ENCODE results near the gene HSPBP1.
"Not testable (repeated sequence)": the region's sequence is repeated elsewhere in the genome, so short reads cannot be mapped to it uniquely, and the experiment has no call there.

The HSPBP1 gene

DNA sequence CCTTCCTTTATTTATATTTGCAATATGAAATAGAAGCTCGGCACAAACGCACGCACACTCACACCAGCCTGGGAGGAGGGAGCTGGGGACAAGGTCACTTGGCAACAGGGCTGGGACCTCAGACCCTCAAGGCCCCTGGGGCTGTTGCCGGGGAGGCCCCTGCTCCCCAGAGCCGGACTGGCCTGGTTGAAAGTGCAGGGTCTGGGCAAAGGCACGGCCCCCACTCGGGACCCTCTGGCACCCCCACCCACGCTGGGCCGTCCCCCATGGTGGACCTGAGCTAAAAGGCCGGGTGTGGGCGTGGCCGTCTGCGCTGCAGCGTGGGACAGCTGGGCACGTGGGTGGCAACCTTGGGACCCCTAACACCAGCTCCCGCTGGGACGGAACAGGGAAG is 50.1 kb downstream of the HSPBP1 start:
- H3K27me3 ChIP-seq (ENCODE audit: control insufficient read depth, insufficient read depth, low read length), result no peaks in the 10 kb centered on the region
- H3K9me3 ChIP-seq (ENCODE audit: control insufficient read depth, insufficient read depth, low read depth, low read length), result no peaks in the 10 kb centered on the region
- peaks cover 71% of the 10 kb centered on the region for H3K36me3 ChIP-seq (ENCODE audit: control insufficient read depth, insufficient read depth, low read length)
- no peaks in the 10 kb centered on the region for H3K4me1 ChIP-seq (ENCODE audit: control insufficient read depth, insufficient read depth, low read length)
- no peak overlapping the region for H3K9ac ChIP-seq (ENCODE audit: low read length)
- H3K27ac ChIP-seq (ENCODE audit: low read depth, low read length), result no peak overlapping the region
- no peak overlapping the region for H3K4me3 ChIP-seq (ENCODE audit: low read depth, low read length)

DNA sequence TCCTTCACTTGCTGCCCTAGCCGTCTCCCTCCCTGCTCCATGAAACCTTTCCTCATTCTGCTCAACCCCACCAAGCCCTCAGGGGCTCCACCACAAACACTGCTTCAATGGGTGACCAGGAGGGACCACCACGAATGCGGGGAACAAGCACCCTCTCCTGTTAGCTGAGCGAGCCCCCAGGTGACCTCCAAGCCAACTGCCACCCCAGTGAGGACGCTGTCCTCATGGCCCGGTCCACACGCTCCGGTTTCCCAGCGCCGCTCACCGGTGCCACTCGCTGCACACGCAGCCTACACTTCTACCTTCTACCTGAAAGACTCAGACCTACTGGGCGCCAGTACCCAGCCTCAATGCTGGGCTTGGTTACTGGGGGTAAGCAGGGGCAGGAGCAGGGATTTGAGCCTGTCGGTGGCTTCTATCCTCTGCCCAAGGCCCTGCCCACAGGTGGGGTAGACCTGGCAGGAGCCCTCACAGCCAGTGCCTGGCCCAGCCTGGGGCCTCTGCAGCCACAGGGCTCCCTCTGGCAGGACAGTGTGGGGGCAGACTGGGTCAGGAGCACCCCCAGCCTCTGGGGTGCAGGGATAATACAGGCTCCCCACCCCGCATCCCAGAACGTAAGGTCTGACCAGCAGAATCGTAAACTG is 50.6 kb downstream of the HSPBP1 start:
- H3K4me1 ChIP-seq (ENCODE audit: control insufficient read depth, insufficient read depth, low read length), result no peaks in the 10 kb centered on the region

DNA sequence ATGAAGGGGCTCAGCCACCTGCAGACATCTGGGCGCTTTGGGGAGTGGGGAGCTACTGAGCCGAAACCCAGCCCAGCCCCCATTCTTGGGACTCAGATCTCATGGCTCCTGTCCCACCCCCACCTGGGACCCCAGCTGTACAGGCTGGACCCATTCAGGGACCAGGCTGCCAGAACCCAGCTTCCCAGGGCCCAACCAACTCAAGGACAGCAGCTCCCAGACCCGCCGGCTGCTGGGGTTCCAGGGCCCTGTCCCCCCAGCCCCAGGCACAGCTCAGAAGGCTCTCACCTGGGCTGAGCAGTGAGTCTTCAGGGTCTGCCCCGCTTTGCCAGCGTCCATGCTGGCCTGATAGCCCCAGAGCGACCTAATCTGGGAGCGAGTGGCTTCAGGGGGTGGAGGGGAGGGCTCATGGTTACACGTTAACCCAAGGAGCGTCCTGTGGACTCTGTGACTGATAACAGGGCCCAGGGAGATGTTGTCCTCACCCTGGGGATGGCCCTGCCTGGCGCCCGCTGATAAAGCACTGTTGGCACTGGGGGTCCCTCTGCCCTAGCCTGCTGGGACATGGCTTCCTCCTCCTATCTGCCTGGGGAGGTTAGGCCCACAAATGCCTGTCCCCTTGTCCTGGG is 51.4 kb downstream of the HSPBP1 start, which contains the start of gene TMEM86B:
TMEM86B (minus strand) TSS at position 361 of the 629 bp plus-strand sequence; CDS start at position 339, 22 bp downstream.
- Histone ChIP-seq H3K27ac (ENCODE audit: low read depth, low read length) (no peak within 1 kb of the TSS; the same call in 1 of the 2 replicates), H3K4me1 (ENCODE audit: control insufficient read depth, insufficient read depth, low read length) (no peaks in the 10 kb centered on the region), H3K9me3 (ENCODE audit: control insufficient read depth, insufficient read depth, low read depth, low read length) (no peaks in the 10 kb centered on the region), H3K4me3 (ENCODE audit: low read depth, low read length) (no peak within 1 kb of the TSS), H3K36me3 (ENCODE audit: control insufficient read depth, insufficient read depth, low read length) (peaks cover 67% of the 10 kb centered on the region), H3K9ac (ENCODE audit: low read length) (no peak within 1 kb of the TSS), H3K27me3 (ENCODE audit: control insufficient read depth, insufficient read depth, low read length) (no peaks in the 10 kb centered on the region)

More for the DNA sequence above, 50.6 kb downstream of the HSPBP1 start:
- H3K4me3 ChIP-seq (ENCODE audit: low read depth, low read length), result no peak overlapping the region
- no peaks in the 10 kb centered on the region for H3K27me3 ChIP-seq (ENCODE audit: control insufficient read depth, insufficient read depth, low read length)
- H3K9ac ChIP-seq (ENCODE audit: low read length), result no peak overlapping the region
- H3K9me3 ChIP-seq (ENCODE audit: control insufficient read depth, insufficient read depth, low read depth, low read length), result no peaks in the 10 kb centered on the region
- peaks cover 66% of the 10 kb centered on the region for H3K36me3 ChIP-seq (ENCODE audit: control insufficient read depth, insufficient read depth, low read length)
- H3K27ac ChIP-seq (ENCODE audit: low read depth, low read length), result no peak overlapping the region

- H3K4me3 ChIP-seq (ENCODE audit: low read depth, low read length), result no peak overlapping the region
- no peaks in the 10 kb centered on the region for H3K27me3 ChIP-seq (ENCODE audit: control insufficient read depth, insufficient read depth, low read length)
- peaks cover 63% of the 10 kb centered on the region for H3K36me3 ChIP-seq (ENCODE audit: control insufficient read depth, insufficient read depth, low read length)
- no peak overlapping the region for H3K9ac ChIP-seq (ENCODE audit: low read length)
- no peaks in the 10 kb centered on the region for H3K4me1 ChIP-seq (ENCODE audit: control insufficient read depth, insufficient read depth, low read length)
- H3K27ac ChIP-seq (ENCODE audit: low read depth, low read length), result no peak overlapping the region; the same call in 1 of the 2 replicates
- H3K9me3 ChIP-seq (ENCODE audit: control insufficient read depth, insufficient read depth, low read depth, low read length), result no peaks in the 10 kb centered on the region
These were observed 51.9 kb downstream of the HSPBP1 start for GRCh38 chr19:55228015-55228391.

- H3K4me1 ChIP-seq (ENCODE audit: control insufficient read depth, insufficient read depth, low read length), result no peaks in the 10 kb centered on the region
- H3K27ac ChIP-seq (ENCODE audit: low read depth, low read length), result no peak overlapping the region
- H3K9me3 ChIP-seq (ENCODE audit: control insufficient read depth, insufficient read depth, low read depth, low read length), result no peaks in the 10 kb centered on the region
- H3K27me3 ChIP-seq (ENCODE audit: control insufficient read depth, insufficient read depth, low read length), result no peaks in the 10 kb centered on the region
- no peak overlapping the region for H3K4me3 ChIP-seq (ENCODE audit: low read depth, low read length)
- H3K36me3 ChIP-seq (ENCODE audit: control insufficient read depth, insufficient read depth, low read length), result peaks cover 57% of the 10 kb centered on the region
- H3K9ac ChIP-seq (ENCODE audit: low read length), result no peak overlapping the region
These were observed 52.5 kb downstream of the HSPBP1 start for GRCh38 chr19:55227241-55228014.

GRCh38 chr19:55226788-55227187 is 53.1 kb downstream of the HSPBP1 start:
- no peak overlapping the region for H3K27ac ChIP-seq (ENCODE audit: low read depth, low read length)
- peaks cover 51% of the 10 kb centered on the region for H3K36me3 ChIP-seq (ENCODE audit: control insufficient read depth, insufficient read depth, low read length)
- no peaks in the 10 kb centered on the region for H3K4me1 ChIP-seq (ENCODE audit: control insufficient read depth, insufficient read depth, low read length)
- no peaks in the 10 kb centered on the region for H3K9me3 ChIP-seq (ENCODE audit: control insufficient read depth, insufficient read depth, low read depth, low read length)
- H3K27me3 ChIP-seq (ENCODE audit: control insufficient read depth, insufficient read depth, low read length), result no peaks in the 10 kb centered on the region
- H3K9ac ChIP-seq (ENCODE audit: low read length), result no peak overlapping the region
- no peak overlapping the region for H3K4me3 ChIP-seq (ENCODE audit: low read depth, low read length)

DNA sequence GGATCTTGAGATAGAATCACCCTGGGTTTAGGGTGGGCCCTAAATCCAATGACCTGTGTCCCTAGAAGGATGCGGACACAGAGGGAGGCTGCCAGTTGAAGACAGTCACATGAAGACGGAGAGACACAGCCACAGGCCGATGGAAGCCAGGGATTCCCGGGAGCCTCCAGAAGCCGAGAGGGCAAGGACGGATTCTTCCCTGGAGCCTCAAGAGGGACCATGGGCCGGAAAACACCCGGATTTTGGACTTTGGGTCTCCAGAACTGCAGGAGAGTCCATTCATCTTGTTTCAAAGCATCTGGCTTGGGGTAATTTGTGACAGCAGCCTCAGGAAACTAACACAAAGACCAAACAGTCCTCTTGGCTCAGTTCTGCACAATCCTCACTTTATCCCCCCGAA is 53.6 kb downstream of the HSPBP1 start:
- Histone ChIP-seq H3K4me1 (ENCODE audit: control insufficient read depth, insufficient read depth, low read length) (no peaks in the 10 kb centered on the region), H3K27ac (ENCODE audit: low read depth, low read length) (no peak overlapping the region), H3K4me3 (ENCODE audit: low read depth, low read length) (no peak overlapping the region), H3K9me3 (ENCODE audit: control insufficient read depth, insufficient read depth, low read depth, low read length) (no peaks in the 10 kb centered on the region), H3K36me3 (ENCODE audit: control insufficient read depth, insufficient read depth, low read length) (peaks cover 46% of the 10 kb centered on the region), H3K27me3 (ENCODE audit: control insufficient read depth, insufficient read depth, low read length) (no peaks in the 10 kb centered on the region), H3K9ac (ENCODE audit: low read length) (no peak overlapping the region)

GRCh38 chr19:55225415-55225958 is 54.4 kb downstream of the HSPBP1 start:
- Histone ChIP-seq H3K36me3 (ENCODE audit: control insufficient read depth, insufficient read depth, low read length) (peaks cover 40% of the 10 kb centered on the region), H3K4me3 (ENCODE audit: low read depth, low read length) (no peak overlapping the region), H3K9me3 (ENCODE audit: control insufficient read depth, insufficient read depth, low read depth, low read length) (peaks cover under 1% of the 10 kb centered on the region), H3K27ac (ENCODE audit: low read depth, low read length) (no peak overlapping the region), H3K9ac (ENCODE audit: low read length) (no peak overlapping the region), H3K4me1 (ENCODE audit: control insufficient read depth, insufficient read depth, low read length) (no peaks in the 10 kb centered on the region), H3K27me3 (ENCODE audit: control insufficient read depth, insufficient read depth, low read length) (no peaks in the 10 kb centered on the region)

GRCh38 chr19:55224679-55225414 is 55.1 kb downstream of the HSPBP1 start:
- H3K36me3 ChIP-seq (ENCODE audit: control insufficient read depth, insufficient read depth, low read length), result peaks cover 35% of the 10 kb centered on the region
- not testable (repeated sequence) for H3K4me3 ChIP-seq (ENCODE audit: low read depth, low read length); H3K27ac ChIP-seq (ENCODE audit: low read depth, low read length); H3K9ac ChIP-seq (ENCODE audit: low read length); H3K27me3 ChIP-seq (ENCODE audit: control insufficient read depth, insufficient read depth, low read length); H3K9me3 ChIP-seq (ENCODE audit: control insufficient read depth, insufficient read depth, low read depth, low read length); H3K4me1 ChIP-seq (ENCODE audit: control insufficient read depth, insufficient read depth, low read length)

DNA sequence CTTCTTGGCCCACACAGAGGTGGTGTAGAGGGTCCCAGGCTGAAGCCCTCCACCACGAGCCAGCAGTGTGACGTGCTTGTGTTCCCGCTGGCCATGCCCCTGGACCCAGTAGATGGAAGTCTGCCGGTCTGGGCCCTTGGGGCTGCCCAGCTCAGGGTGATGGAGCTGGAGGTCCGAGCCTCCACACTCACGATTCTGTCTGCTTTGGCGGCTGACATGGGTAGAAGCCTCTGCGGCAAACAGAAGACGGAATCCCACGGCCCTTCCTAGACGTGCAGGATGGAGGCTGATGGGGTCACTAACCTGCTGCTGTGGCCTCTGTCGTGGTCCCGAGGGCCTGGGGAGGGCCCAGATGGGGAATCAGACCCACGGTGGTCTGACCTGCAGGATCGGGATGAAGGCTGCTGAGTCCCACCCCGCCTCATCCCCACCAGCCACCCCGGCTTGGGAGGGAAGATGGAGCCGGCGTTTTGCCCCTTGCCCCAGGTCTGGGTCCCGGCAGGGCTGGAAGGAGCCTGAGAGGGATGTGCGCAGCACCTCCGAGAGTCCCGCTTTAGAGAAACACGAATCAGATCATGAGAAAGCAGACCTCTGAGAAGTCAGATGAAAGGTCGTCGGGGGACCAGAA is 55.8 kb downstream of the HSPBP1 start:
- peaks cover 7% of the 10 kb centered on the region for H3K9me3 ChIP-seq (ENCODE audit: control insufficient read depth, insufficient read depth, low read depth, low read length)
- H3K36me3 ChIP-seq (ENCODE audit: control insufficient read depth, insufficient read depth, low read length), result peaks cover 30% of the 10 kb centered on the region
- H3K4me1 ChIP-seq (ENCODE audit: control insufficient read depth, insufficient read depth, low read length), result no peaks in the 10 kb centered on the region
- H3K27me3 ChIP-seq (ENCODE audit: control insufficient read depth, insufficient read depth, low read length), result no peaks in the 10 kb centered on the region
- no peak overlapping the region for H3K27ac ChIP-seq (ENCODE audit: low read depth, low read length)
- no peak overlapping the region for H3K9ac ChIP-seq (ENCODE audit: low read length)
- no peak overlapping the region for H3K4me3 ChIP-seq (ENCODE audit: low read depth, low read length)
